Ascending aorta (tissue), 2 donors: Measurements from ENCODE around the gene ARHGAP28. TPM values are rescaled to one million over a fixed set of nuclear protein-coding genes. Genes with fewer than 3 reads are reported as not detected.

Source experiments
- DNase-seq, 2 donors: peaks; one replicate each; pipeline ENCODE4 v3.0.0-alpha.2; 2019; ENCODE audit warnings: low spot score in 2 of 2
- H3K27ac ChIP-seq, 2 donors: fragments of 200-600 bp; sonication (generic); one replicate each; pipeline ENCODE4 v1.5.1; 2016 to 2017; ENCODE audit warnings: mild to moderate bottlenecking in 1 of 2
- H3K27me3 ChIP-seq: fragments of 200-600 bp; sonication (generic); one replicate; pipeline ENCODE4 v1.5.1; 2017
- H3K36me3 ChIP-seq, 2 donors: fragments of 200-600 bp; sonication (generic); one replicate each; pipeline ENCODE4 v1.5.1; 2016
- H3K4me1 ChIP-seq, 2 donors: fragments of 200-600 bp; sonication (generic); one replicate each; pipeline ENCODE4 v1.5.1; 2016 to 2017; ENCODE audit warnings: mild to moderate bottlenecking in 1 of 2
- H3K4me3 ChIP-seq, 2 donors: fragments of 200-600 bp; sonication (generic); one replicate each; pipeline ENCODE4 v1.5.1; 2016 to 2017; ENCODE audit warnings: mild to moderate bottlenecking in 1 of 2
- H3K9me3 ChIP-seq, 2 donors: fragments of 200-600 bp; sonication (generic); one replicate each; pipeline ENCODE4 v1.5.1; 2016
- CTCF ChIP-seq, 3 experiments: fragments of 200-600 bp in 2 of 3; fragments of 450-650 bp in 1 of 3; sonication (generic) in 2 of 3; IDR thresholded peaks; one replicate each; pipeline ENCODE4 v1.5.1; 2016 to 2019; ENCODE audit warnings: antibody characterized with exemption in 3 of 3, mild to moderate bottlenecking in 1 of 3, moderate library complexity in 1 of 3
- intact Hi-C: fragments of 100-400 bp; cut with DNase I; formaldehyde crosslinking; loops from one replicate; pipeline ENCODE4 v1.15.1; 2023
- total RNA-seq: library from RNA; depleted of rRNA; stranded (reverse); fragments of >200 nt; gene quantifications from one replicate; pipeline ENCODE4 v1.1.0, GENCODE V29; 2016

Gene ARHGAP28
- total RNA-seq, 1 donor from 2014 or later, result 0.85 TPM

- TF ChIP-seq CTCF (IDR thresholded peaks at IDR 0.05), result no peak
- Histone ChIP-seq H3K36me3 (no peaks in the 10 kb centered on the region), H3K4me3 (no peak overlapping the region), H3K4me1 (no peaks in the 10 kb centered on the region), H3K27me3 (no peaks in the 10 kb centered on the region), H3K27ac (no peak overlapping the region), H3K9me3 (no peaks in the 10 kb centered on the region)
- intact Hi-C loops, result no loop called here
- no peak for DNase-seq
Observed at GRCh38 chr18:6733758-6734157, 4.2 kb downstream of the ARHGAP28 start.

GRCh38 chr18:6734726-6735430 lies 5.4 kb downstream of the ARHGAP28 start:
- H3K27ac ChIP-seq, result no peak overlapping the region
- H3K4me1 ChIP-seq, result no peaks in the 10 kb centered on the region
- H3K4me3 ChIP-seq, result no peak overlapping the region
- TF ChIP-seq CTCF (IDR thresholded peaks at IDR 0.05), result no peak
- no peaks in the 10 kb centered on the region for H3K36me3 ChIP-seq
- no peaks in the 10 kb centered on the region for H3K9me3 ChIP-seq
- intact Hi-C loops, result no loop called here
- DNase-seq, result no peak
- H3K27me3 ChIP-seq, result no peaks in the 10 kb centered on the region

DNA sequence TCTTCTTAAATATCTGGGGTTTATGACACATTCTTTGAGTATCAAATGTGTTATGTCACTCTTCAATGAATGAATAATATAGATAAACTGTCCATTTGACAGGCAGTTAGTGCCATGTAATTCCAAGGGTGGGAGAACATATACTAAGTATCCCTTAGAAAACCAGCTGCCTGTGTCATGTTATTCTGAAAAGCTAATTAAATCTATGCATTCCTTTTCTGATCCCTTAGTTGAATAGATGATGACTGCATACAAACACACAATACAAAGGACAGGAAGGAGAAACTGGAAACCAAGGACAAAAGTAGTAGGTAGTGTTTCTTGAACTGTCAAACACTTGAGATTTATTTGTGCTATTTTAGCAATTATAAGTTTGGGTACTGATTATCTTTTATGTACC lies 8.3 kb downstream of the ARHGAP28 start:
- no peaks in the 10 kb centered on the region for H3K9me3 ChIP-seq
- H3K27ac ChIP-seq, result no peak overlapping the region
- intact Hi-C loops, result no loop called here
- H3K4me3 ChIP-seq, result no peak overlapping the region
- H3K36me3 ChIP-seq, result no peaks in the 10 kb centered on the region
- TF ChIP-seq CTCF (IDR thresholded peaks at IDR 0.05), result no peak
- no peaks in the 10 kb centered on the region for H3K27me3 ChIP-seq
- no peak for DNase-seq
- H3K4me1 ChIP-seq, result no peaks in the 10 kb centered on the region

- H3K27me3 ChIP-seq, result no peaks in the 10 kb centered on the region
- TF ChIP-seq CTCF (IDR thresholded peaks at IDR 0.05), result no peak
- no peak overlapping the region for H3K4me3 ChIP-seq
- H3K27ac ChIP-seq, result no peak overlapping the region
- no peak for DNase-seq
- no peaks in the 10 kb centered on the region for H3K9me3 ChIP-seq
- no peaks in the 10 kb centered on the region for H3K4me1 ChIP-seq
- no peaks in the 10 kb centered on the region for H3K36me3 ChIP-seq
- intact Hi-C loops, result no loop called here
Observed at GRCh38 chr18:6738622-6739021, 9.1 kb downstream of the ARHGAP28 start.

- Histone ChIP-seq H3K9me3 (no peaks in the 10 kb centered on the region), H3K4me1 (no peaks in the 10 kb centered on the region), H3K27ac (no peak overlapping the region), H3K27me3 (no peaks in the 10 kb centered on the region), H3K4me3 (no peak overlapping the region), H3K36me3 (no peaks in the 10 kb centered on the region)
- TF ChIP-seq CTCF (IDR thresholded peaks at IDR 0.05), result no peak
- intact Hi-C loops, result no loop called here
- no peak for DNase-seq
Observed at GRCh38 chr18:6741232-6741663, 11.7 kb downstream of the ARHGAP28 start.

GRCh38 chr18:6741786-6742185 lies 12.3 kb downstream of the ARHGAP28 start:
- Histone ChIP-seq H3K27ac (no peak overlapping the region), H3K36me3 (no peaks in the 10 kb centered on the region), H3K4me1 (no peaks in the 10 kb centered on the region), H3K27me3 (no peaks in the 10 kb centered on the region), H3K9me3 (no peaks in the 10 kb centered on the region), H3K4me3 (no peak overlapping the region)
- intact Hi-C loops, result no loop called here
- DNase-seq, result no peak
- TF ChIP-seq CTCF (IDR thresholded peaks at IDR 0.05), result no peak
